ENCODE measurements around the gene MLX.
"Not testable (repeated sequence)": the region's sequence is repeated elsewhere in the genome, so short reads cannot be mapped to it uniquely, and the experiment has no call there.

MLX gene

DNA sequence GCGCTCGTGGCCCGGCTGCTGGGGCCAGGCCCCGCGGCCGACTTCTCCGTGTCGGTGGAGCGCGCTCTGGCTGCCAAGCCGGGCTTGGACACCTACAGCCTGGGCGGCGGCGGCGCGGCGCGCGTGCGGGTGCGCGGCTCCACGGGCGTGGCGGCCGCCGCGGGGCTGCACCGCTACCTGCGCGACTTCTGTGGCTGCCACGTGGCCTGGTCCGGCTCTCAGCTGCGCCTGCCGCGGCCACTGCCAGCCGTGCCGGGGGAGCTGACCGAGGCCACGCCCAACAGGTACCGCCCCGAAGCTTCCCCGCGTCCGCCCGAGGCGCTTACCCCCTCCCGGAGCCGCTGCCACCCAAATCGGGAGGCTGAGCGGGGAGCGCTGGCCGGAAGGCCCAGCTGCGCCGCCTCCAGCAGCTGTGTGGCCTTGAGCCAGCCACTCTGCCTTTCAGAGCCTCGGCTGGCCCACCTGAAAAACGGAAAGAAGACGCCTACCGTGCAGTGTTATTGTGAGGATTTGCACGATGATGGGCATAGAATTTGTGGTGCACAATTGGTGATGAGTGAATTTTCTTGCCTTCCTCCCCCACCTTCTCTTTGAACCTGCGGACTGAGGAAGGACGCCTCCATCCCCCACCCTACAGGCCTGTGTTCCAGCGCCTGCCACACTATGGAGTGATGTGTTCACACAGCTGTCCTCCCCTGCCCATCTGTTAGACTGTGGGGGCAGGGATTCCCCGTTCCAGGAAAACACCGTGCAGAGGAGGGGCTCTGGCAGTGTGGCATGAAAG is 30.3 kb upstream of the MLX start:
- DNase-seq (ENCODE audit: low read depth), result peak; percentile 92

DNA sequence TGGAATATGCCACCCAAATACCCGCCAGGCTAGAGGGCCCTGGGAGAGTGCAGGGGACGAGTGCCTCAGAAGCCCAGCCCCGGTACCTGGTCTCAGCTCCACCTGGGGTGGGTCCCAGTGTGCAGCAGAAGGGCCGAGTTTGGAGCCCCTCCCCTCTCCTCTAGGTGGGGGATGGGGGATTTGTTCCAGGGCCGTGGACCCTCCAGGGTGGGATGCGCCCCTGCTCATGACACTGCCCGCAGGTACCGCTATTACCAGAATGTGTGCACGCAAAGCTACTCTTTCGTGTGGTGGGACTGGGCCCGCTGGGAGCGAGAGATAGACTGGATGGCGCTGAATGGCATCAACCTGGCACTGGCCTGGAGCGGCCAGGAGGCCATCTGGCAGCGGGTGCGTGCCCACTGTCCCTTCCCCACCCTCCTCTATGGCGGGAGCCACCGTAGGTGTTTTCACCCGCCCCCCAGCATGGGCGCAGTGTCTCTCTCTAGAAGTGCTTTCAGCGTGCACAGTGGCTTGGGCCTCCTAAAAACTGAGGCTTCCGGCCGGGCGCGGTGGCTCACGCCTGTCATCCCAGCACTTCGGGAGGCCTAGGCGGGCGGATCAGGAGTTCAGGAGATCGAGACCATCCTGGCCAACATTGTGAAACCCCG is 29.6 kb upstream of the MLX start:
- DNase-seq (ENCODE audit: low read depth), result no peak

DNA sequence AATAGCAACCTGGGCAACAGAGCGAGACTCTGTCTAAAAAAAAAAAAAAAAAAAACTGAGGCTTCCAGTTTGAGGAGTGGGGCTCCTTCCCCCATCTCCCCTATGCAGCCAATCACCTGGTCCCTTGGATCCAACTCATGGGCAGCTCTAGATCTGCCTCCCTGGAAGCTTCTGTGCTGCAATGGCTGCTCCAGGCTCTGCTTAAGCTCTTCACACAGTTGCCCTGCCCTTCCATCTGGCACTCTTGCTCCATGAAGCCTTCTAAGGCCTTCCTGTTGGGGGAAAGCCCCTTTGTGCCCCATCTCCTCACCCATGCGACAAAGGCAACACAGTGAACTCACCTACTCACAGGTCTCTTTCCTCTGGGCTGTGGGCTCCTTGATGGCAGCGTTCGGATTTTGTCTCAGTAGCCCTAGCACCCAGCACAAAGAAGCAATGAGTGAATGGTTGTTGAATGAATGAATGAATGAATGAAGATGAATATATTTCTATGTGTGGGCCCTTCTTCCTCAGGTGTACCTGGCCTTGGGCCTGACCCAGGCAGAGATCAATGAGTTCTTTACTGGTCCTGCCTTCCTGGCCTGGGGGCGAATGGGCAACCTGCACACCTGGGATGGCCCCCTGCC is 29.0 kb upstream of the MLX start:
- DNase-seq (ENCODE audit: low read depth), result no peak

DNA sequence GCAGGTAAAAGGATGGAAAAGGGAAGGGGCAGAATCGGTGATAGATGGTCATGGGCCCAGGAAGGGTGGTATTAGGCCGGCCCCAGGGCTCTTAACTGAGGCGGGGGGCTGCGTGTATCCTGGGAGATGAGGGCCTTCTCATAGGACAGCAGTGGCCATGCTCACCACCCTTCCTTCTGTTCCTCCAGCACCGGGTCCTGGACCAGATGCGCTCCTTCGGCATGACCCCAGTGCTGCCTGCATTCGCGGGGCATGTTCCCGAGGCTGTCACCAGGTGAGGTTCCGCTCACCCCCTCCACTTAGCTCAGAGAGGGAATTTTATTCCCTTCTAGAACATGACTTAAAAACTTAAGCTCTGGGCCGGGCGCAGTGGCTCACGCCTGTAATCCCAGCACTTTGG is 28.4 kb upstream of the MLX start:
- DNase-seq (ENCODE audit: low read depth), result no peak

DNA sequence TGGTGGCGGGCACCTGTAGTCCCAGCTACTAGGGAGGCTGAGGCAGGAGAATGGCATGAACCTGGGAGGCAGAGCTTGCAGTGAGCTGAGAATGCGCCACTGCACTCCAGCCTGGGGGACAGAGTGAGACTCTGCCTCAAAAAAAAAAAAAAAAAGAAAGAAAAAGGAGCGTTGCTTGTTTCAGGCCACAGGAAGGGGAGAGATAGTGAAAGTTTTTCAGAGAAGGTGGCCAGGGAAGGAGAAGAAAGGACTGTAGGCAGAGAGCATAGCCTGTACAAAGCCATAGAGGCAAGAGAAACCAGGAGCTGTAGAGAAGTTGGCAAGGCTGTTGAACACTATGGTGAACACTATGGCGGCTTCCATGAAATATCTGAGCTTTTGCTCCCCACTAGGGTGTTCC is 26.3 kb upstream of the MLX start:
- not testable (repeated sequence) for DNase-seq (ENCODE audit: low read depth)

DNA sequence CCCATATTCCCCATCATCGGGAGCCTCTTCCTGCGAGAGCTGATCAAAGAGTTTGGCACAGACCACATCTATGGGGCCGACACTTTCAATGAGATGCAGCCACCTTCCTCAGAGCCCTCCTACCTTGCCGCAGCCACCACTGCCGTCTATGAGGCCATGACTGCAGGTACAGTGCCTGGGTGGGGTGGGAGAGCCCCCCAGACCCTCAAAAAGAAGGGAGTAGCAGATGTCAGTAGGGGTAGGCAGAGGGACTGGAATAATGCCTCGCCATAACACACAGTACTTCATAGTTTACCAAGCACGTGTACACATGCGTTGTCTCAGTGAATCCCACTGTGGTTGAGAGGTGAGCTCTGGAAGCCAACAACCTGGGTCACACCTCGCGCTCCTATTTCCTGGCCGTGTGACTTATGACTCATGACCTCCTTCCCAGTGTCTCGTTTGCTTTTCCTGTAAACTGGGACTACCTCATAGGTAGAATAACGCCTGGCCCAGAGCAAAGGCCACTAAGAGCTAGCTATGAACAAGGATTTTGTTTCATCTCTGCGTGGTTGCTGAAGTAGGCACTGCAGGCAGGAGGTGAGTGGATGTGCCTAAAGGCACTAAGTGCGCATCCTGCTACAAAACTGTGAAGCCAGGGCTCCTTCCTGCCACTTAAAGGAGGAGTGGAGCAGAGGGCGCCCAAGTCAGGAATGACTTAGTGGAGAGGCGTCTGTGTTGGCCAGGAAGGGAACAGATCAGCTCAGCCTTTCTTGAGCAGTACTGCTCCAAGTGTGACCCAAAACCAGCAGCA is 25.7 kb upstream of the MLX start:
- DNase-seq (ENCODE audit: low read depth), result no peak

DNA sequence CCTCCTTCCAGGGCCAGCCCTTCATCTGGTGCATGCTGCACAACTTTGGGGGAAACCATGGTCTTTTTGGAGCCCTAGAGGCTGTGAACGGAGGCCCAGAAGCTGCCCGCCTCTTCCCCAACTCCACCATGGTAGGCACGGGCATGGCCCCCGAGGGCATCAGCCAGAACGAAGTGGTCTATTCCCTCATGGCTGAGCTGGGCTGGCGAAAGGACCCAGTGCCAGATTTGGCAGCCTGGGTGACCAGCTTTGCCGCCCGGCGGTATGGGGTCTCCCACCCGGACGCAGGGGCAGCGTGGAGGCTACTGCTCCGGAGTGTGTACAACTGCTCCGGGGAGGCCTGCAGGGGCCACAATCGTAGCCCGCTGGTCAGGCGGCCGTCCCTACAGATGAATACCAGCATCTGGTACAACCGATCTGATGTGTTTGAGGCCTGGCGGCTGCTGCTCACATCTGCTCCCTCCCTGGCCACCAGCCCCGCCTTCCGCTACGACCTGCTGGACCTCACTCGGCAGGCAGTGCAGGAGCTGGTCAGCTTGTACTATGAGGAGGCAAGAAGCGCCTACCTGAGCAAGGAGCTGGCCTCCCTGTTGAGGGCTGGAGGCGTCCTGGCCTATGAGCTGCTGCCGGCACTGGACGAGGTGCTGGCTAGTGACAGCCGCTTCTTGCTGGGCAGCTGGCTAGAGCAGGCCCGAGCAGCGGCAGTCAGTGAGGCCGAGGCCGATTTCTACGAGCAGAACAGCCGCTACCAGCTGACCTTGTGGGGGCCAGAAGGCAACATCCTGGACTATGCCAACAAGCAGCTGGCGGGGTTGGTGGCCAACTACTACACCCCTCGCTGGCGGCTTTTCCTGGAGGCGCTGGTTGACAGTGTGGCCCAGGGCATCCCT is 23.5 kb upstream of the MLX start:
- no peak for DNase-seq (ENCODE audit: low read depth)

DNA sequence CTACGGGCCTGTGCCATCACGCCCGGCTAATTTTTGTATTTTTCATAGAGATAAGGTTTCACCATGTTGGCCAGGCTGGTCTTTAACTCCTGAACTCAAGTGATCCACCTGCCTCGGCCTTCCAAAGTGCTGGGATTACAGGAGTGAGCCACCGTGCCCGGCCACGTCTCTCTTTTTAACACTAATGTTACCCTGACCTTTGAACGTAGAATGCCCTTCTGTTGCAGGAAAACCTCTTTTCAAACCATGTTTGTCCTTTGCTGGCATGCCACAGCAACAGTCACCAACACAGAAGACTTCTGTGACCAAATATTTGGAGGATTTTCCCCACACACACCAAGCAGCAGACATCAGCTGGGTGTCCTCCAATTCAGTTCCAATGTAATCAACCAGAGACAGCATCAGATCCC is 22.0 kb upstream of the MLX start:
- DNase-seq (ENCODE audit: low read depth), result no peak

DNA sequence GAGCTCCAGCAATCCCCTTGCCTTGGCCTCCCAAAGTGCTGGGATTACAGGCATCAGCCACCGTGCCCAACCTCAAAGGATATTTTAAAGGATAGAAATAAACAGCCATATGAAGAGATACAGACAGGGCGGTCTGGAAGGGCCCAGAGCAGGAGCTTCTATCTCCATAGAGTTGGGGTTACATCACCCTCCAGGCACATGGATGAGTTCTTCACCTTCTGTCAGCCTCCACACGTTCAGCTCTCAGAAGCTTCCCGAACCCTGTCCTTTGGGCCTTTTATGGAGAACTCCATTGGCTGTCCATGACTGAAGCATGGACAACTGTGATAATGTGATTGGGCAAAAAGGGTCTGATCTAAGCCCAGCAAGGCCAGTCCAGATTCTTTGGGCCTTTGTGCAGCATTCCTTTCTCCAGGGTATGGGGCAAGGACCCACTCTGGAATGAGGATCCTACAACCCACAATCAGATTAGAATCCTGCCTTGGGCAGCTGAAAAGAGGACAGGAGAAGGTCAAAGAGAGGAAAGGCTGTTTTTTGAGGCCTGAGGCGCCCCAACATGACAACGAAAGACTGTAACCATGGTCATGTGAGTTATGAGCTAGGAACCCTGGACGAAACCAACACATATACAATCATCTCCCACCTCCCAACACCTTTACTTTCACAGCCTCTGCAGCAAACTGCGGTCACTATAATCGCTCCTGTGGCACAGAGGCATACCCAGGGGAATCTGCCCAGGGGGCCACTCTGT is 21.0 kb upstream of the MLX start:
- not testable (repeated sequence) for DNase-seq (ENCODE audit: low read depth)

DNA sequence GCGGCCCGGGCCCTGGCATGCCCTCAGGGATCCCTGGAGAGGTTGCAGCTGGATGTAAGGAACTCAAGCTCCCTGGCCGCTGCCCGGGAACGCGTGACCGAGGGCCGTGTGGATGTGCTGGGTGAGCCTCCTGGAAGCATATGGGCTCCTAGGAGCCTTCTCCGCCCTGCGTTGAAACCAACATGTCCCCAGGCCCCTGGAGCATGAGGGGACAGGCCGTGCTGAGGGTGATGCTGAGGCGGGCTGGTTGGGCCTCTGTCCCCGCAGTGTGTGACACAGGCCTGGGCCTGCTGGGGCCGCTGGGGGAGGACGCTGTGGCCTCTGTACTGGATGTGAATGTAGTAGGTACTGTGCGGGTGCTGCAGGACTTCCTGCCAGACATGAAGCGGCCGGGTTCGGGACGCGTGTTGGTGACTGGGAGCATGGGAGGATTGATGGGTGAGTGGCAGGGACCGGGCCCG is 19.9 kb upstream of the MLX start:
- no peak for DNase-seq (ENCODE audit: low read depth)

DNA sequence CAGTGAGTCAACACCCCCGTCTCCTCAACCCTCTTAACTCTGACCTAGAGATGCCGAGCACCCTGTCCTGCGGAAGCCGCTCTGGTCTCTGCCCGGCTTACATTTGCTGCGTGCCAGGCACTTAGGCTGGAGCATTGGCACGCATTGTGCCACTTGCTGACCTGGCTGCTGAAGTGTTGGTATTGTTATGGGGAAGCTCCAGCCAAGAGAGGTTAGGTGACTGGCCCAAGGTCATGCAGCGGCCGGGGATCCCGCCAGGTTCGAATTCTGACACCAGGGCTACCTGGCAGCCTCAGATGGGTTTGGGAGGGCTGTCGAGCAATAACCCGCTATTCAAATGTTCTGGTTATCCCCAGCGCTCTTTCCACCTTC is 19.2 kb upstream of the MLX start:
- DNase-seq (ENCODE audit: low read depth), result no peak

DNA sequence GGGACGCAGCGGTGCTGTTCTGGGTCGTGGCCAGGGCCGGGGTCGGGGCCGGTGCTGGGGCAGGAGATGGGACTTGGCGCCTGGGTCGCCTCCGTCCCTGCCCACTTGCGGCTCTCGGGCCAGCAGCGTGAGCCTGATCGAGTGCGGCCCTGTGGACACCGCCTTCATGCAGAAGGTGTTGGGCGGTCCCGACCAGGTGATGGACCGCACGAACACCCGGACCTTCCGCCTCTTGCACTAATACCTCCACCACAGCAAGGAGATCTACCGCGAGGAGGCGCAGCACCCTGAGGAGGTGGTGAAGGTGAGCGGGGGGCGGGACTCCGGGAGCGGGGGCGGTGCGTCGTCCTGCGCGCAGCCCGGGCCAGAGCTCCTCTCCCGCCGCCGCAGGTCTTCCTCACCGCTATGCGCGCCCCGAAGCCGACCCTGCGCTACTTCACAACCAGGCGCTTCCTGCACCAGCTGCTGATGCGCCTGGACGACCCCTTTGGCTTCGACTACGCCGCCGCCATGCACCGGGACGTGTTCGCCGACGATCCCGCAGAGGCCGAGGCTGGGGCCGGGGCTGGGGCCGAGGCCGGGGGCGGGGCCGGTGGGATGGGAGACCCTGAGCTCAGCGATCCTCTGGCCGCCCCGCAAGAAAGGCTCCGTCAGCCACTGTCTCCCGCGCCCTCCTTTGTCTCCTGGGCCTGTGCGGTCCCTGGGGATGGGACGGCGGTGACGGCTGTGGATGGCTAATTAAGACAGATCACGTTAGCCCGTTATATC is 18.6 kb upstream of the MLX start:
- DNase-seq (ENCODE audit: low read depth), result no peak

DNA sequence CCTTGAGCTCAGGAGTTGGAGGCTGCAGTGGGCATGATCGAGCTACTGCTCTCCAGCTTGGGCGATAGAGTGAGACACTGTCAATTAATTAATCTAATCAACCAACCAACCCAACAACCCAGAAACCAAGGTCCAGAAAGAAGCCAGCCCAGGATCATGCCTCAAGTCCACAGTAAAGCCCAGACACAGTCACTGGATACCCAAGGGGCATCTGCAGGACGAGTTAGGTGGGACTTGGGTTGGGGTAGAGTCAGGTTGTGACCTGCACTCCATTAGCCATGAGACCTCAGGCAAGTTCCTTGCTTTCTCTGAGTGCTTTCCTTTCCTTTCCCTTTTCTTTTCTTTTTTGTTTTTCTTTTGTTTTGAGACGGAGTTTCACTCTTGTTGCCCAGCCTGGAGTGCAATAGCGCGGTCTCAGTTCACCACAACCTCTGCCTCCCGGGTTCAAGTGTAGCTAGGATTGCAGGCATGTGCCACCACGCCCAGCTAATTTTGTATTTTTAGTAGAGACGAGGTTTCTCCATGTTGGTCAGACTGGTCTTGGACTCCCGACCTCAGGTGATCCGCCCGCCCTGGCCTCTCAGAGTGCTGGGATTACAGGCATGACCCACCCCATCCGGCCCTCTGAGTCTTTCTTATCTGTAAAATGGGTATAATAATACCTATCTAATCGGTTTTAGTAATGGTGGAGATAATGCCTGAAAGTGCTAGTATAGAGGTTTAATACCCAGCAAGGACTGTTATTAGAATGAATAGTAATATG is 17.7 kb upstream of the MLX start:
- no peak for DNase-seq (ENCODE audit: low read depth)

DNA sequence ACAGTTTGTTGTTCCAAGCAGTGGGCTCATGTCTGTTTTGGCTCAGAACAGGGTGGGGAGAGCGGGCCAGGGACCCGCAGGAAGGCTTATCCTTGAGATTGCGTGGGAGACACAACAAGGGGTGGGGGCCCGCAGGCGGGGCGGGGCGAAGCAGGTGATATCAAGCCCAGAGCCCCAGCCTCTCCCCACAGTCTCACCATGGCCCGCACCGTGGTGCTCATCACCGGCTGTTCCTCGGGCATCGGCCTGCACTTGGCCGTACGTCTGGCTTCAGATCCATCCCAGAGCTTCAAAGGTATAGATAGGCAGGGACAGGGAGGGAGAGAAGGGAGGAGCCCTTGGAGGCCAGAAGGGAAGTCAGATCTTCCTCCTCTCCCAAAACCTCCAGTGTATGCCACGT is 14.2 kb upstream of the MLX start, which contains the start of gene HSD17B1:
Gene HSD17B1, plus strand, starts transcription at position 188 of the 400 bp plus-strand sequence. Its CDS starts 11 bp downstream, at position 199.
- not testable (repeated sequence) for DNase-seq (ENCODE audit: low read depth)

DNA sequence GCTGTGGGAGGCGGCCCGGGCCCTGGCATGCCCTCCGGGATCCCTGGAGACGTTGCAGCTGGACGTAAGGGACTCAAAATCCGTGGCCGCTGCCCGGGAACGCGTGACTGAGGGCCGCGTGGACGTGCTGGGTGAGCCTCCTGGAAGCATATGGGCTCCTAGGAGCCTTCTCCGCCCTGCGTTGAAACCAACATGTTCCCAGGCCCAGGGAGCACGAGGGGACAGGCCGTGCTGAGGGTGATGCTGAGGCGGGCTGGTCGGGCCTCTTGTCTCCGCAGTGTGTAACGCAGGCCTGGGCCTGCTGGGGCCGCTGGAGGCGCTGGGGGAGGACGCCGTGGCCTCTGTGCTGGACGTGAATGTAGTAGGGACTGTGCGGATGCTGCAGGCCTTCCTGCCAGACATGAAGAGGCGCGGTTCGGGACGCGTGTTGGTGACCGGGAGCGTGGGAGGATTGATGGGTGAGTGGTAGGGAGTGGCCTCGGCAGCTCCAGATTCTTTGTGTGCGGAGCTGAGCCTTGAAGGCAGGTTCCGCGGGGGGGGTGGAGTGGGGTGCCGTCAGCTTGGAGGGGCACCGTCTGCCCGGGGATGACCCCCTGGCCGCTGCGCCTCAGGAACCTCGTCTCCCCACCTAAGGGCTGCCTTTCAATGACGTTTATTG is 13.6 kb upstream of the MLX start:
- DNase-seq (ENCODE audit: low read depth), result no peak

DNA sequence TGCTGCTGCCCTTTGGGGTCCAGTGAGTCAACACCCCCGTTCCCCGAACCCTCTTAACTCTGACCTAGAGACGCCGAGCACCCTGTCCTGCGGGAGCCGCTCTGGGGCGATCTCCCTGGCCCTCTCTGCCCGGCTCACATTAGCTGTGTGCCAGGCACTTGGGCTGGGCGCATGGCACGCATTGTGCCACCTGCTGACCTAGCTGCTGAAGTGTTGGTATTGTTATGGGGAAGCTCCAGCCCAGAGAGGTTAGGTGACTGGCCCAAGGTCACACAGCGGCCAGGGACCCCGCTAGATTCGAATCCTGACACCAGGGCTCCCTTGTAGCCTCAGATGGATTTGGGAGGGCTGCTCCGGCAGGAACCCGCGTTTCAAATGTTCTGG is 13.0 kb upstream of the MLX start:
- DNase-seq (ENCODE audit: low read depth), result no peak

DNA sequence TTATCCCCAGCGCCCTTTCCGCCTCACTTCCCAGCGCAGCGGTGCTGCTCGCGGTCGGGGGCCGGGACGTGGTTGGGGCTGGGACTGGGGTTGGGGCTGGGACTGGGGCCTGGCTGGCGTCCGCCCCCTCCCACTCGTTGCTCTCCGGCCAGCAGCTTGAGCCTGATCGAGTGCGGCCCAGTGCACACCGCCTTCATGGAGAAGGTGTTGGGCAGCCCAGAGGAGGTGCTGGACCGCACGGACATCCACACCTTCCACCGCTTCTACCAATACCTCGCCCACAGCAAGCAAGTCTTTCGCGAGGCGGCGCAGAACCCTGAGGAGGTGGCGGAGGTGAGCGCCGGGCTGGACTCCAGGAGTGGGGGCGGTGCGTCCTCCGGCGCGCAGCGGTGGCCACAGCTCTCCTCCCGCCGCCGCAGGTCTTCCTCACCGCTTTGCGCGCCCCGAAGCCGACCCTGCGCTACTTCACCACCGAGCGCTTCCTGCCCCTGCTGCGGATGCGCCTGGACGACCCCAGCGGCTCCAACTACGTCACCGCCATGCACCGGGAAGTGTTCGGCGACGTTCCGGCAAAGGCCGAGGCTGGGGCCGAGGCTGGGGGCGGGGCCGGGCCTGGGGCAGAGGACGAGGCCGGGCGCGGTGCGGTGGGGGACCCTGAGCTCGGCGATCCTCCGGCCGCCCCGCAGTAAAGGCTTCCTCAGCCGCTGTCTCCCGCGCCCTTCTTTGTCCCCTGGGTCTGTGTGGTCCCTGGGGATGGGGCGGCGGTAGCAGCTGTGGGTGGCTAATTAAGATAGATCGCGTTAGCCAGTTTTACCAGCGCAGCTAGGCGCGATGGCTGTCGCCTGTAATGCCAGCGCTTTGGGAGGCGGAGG is 12.4 kb upstream of the MLX start:
- DNase-seq (ENCODE audit: low read depth), result peak; percentile 73
